Type B pancreatic cell (in vitro differentiated cells): ENCODE data around the gene GOLGA6B. TPM values are rescaled to one million over a fixed set of nuclear protein-coding genes. Genes with fewer than 3 reads are reported as not detected.
"Not testable (repeated sequence)": the region's sequence is repeated elsewhere in the genome, so short reads cannot be mapped to it uniquely, and the experiment has no call there.

Experiments
- DNase-seq: peaks from one replicate; pipeline ENCODE4 v3.0.0; 2021; ENCODE audit warnings: mixed read lengths; ENCODE audit not compliant: unreplicated experiment; ENCODE audit errors: extremely low spot score
- H3K27ac Mint-ChIP-seq: 2 replicates; pipeline ENCODE4 v1.8.0; 2021; ENCODE audit warnings: mild to moderate bottlenecking, mixed read lengths
- H3K27me3 Mint-ChIP-seq: 2 replicates; pipeline ENCODE4 v1.8.0; 2021; ENCODE audit warnings: mixed read lengths
- H3K36me3 Mint-ChIP-seq: 2 replicates; pipeline ENCODE4 v1.8.0; 2021; ENCODE audit warnings: mixed read lengths
- H3K4me1 Mint-ChIP-seq: one replicate; pipeline ENCODE4 v1.8.0; 2021; ENCODE audit warnings: mixed read lengths; ENCODE audit not compliant: unreplicated experiment
- H3K4me3 Mint-ChIP-seq: 2 replicates; pipeline ENCODE4 v1.8.0; 2021; ENCODE audit warnings: mild to moderate bottlenecking, mixed read lengths
- H3K9me3 Mint-ChIP-seq: 2 replicates; pipeline ENCODE4 v1.8.0; 2021; ENCODE audit warnings: mixed read lengths
- total RNA-seq: library from RNA; stranded (reverse); gene quantifications from 2 replicates; pipeline ENCODE4 v1.2.1, GENCODE V29; 2021; ENCODE audit warnings: low replicate concordance
- TF ChIP-seq, protein P1 (sequence below): fragments of 200-600 bp; sonication (generic); conservative IDR thresholded peaks from 2 replicates; pipeline ENCODE4 v1.5.0; 2021; ENCODE audit warnings: antibody characterized with exemption, mild to moderate bottlenecking

GOLGA6B gene
- total RNA-seq, 1 donor from 2014 or later = not detected

DNA sequence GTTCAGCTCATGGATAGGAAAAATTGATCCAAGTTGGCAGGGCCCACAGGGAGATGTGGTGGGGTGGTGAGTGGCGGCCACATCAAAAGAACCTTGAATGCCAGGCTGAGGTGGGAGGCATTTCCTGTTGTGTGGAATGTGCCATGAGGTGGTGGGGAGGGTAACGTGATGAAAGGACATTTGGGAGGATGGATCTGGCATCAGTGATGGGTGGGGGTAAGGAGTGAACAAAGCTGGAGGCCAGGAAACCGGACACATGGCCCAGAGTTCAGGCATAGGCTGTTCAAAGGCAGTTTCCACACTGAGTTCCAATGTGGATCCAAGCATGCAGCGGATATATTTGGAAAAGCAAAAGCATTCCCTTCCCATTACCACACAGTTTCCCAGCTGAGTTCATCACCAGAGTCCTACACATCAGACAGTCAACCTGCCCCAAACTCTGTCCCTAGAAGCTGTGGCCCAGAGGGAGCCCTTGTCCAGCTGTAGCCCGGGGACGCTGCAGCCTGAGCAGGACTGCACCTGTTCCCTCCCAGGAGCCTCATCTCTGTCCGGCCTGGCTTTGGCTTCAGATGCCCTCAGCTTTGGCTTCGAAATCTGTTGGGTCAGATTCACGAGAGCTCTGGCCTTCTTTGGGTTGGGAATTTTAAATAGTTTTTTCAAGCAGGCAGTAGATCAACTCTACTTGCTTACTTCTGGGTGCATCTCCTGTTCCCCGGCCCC, 37.8 kb upstream of the GOLGA6B start:
- TF ChIP-seq, protein P1, sequence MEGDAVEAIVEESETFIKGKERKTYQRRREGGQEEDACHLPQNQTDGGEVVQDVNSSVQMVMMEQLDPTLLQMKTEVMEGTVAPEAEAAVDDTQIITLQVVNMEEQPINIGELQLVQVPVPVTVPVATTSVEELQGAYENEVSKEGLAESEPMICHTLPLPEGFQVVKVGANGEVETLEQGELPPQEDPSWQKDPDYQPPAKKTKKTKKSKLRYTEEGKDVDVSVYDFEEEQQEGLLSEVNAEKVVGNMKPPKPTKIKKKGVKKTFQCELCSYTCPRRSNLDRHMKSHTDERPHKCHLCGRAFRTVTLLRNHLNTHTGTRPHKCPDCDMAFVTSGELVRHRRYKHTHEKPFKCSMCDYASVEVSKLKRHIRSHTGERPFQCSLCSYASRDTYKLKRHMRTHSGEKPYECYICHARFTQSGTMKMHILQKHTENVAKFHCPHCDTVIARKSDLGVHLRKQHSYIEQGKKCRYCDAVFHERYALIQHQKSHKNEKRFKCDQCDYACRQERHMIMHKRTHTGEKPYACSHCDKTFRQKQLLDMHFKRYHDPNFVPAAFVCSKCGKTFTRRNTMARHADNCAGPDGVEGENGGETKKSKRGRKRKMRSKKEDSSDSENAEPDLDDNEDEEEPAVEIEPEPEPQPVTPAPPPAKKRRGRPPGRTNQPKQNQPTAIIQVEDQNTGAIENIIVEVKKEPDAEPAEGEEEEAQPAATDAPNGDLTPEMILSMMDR = no peak
- no peaks in the 10 kb centered on the region for H3K9me3 Mint-ChIP-seq
- H3K4me3 Mint-ChIP-seq = no peak overlapping the region
- no peaks in the 10 kb centered on the region for H3K27me3 Mint-ChIP-seq
- no peak overlapping the region for H3K27ac Mint-ChIP-seq
- DNase-seq = no peak
- no peaks in the 10 kb centered on the region for H3K36me3 Mint-ChIP-seq
- no peaks in the 10 kb centered on the region for H3K4me1 Mint-ChIP-seq

DNA sequence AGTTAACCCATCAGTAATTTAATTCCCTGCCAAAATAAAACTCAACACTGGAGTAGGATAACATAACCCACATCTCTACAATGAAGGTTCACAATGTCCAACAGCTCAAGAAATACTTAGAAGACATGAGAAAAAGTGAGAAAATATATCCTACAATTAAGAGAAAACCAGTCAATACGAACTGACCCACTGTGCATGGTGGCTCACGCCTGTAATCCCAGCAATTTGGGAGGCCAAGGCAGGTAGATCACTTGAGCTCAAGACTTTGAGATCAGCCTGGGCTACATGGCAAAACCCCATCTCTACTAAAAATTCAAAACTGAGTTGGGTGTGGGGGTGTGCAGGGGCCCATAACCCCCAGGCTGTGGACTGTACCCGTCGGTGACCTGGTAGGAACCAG, 30.6 kb upstream of the GOLGA6B start:
- not testable (repeated sequence) for H3K9me3 Mint-ChIP-seq, H3K4me3 Mint-ChIP-seq, H3K27ac Mint-ChIP-seq, H3K36me3 Mint-ChIP-seq, H3K4me1 Mint-ChIP-seq, DNase-seq, H3K27me3 Mint-ChIP-seq

DNA sequence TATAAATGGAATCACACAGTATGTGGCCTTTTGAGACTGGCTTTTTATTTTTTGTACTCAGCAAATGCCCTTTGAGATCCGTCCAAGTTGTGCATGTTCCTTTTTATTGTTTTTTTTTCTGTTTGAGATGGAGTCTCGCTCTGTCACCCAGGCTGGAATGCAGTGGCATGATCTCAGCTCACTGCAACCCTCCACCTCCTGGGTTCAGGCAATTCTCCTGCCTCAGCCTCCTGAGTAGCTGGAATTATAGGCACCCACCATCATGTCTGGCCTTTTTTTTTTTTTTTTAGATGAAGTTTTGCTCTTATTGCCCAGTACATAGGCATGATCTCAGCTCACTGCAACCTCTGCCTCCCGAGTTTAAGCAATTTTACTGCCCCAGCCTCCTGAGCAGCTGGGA, 28.3 kb upstream of the GOLGA6B start:
- not testable (repeated sequence) for H3K27me3 Mint-ChIP-seq, DNase-seq

DNA sequence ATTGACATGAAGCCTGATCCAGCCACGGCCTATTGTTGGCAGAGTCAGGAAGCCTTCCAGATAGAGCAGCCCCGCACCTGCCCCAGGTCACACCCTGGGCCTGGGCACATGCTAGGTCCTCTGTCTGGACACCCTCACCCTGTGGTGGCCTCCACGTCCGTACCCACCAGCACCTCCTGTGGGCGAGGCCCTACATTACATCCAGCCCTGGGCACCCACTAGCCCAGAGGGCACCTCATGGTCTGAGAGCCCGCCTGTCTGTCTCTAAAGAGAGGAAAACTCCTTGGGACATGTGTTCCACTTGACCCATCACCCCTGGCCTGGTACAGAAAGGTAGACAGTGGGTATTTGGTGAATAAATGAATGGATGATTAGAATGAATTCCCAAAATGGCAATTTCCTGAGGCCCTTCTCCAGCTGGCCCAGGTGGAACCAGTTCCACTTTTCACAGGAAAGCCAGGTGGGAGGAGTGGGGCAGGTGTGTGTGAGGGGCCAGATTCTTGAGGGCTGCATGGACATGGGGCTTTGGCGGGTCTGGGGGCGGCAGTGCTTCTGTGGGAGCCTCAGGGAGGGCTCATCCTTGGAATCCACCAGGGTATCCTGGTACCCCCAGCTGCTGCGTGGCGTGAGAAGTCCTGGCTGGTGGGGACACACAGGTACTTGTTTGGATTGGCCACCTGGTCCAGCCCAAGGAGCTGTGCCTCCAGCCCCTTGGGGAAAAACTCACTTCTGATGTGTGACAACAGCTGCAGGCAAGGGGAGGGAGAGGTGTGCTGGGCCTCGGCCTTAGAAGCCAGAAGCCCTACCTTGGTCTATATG, 26.0 kb upstream of the GOLGA6B start:
- not testable (repeated sequence) for H3K4me3 Mint-ChIP-seq, H3K36me3 Mint-ChIP-seq, H3K27ac Mint-ChIP-seq, H3K9me3 Mint-ChIP-seq, H3K27me3 Mint-ChIP-seq, H3K4me1 Mint-ChIP-seq, DNase-seq
- TF ChIP-seq, protein P1 = peak; percentile 45

More for the DNA sequence above, 28.3 kb upstream of the GOLGA6B start:
- not testable (repeated sequence) for H3K27ac Mint-ChIP-seq, H3K36me3 Mint-ChIP-seq, H3K4me1 Mint-ChIP-seq, H3K9me3 Mint-ChIP-seq, H3K4me3 Mint-ChIP-seq

DNA sequence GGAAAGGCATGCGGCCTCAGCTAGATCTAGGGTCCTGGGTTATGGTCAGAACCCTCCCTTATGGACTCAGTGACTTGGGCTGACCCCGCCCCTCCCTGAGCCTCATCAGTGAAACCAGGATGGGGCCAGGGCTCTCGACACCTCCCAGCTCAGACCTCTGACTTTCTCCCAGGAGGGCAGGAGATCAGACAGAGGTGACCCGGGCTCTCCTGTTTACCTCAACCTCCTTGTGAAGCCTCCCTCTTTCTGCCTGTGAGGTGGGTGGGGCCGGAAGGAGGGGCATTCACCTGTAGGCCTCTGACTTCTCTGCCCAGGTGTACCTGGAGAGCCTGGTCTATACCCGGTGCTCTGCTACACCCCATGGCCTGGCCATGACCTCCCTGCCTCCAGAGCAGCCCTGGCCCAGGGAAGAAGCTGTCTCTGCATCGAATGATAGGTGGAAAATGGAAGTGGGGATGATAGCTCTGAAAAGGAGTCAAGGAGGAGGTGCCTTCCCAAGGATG, 25.4 kb upstream of the GOLGA6B start:
- H3K36me3 Mint-ChIP-seq, H3K27ac Mint-ChIP-seq: not testable (repeated sequence)

DNA sequence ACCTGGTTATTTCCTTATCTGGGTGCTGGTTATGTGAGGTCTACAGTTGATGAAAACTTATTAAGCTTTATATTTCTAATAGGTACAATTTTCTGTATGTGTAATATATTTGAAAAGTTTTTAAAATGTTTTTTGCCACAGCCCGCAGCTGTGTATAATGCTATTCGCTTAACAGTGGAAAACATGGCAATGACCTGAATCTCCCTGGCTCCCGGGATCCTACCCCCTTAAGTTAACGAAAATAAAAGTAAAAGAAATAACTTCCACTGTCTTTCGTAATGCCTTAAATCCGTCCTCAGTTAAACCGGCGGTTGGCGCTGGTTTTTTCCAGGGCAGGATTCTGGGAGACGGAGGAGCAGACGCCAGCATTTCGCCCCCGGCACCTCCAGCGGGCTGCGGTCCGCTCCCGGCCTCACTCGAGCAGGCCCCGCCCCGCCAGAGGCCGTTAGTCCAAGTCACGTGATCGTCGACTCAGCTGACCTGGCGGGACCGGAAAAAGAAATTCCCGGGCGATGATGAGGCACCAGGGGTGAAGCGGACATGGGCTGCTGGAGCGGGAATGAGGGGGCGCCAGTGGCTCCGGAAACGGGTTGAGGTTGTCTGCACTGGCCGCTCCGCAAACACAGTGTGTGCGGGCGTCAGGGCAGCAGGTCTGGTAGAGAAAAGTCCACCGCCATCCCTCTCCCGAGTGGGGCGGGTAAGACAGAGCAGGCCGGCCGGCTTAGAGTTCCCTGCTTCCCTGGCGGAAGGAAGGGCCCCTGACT, 17.8 kb upstream of the GOLGA6B start:
- H3K27ac Mint-ChIP-seq, H3K9me3 Mint-ChIP-seq: not testable (repeated sequence)
- DNase-seq = peak; percentile 85

More for the DNA sequence above, 25.4 kb upstream of the GOLGA6B start:
- H3K4me1 Mint-ChIP-seq, H3K4me3 Mint-ChIP-seq, DNase-seq, H3K9me3 Mint-ChIP-seq, H3K27me3 Mint-ChIP-seq: not testable (repeated sequence)

DNA sequence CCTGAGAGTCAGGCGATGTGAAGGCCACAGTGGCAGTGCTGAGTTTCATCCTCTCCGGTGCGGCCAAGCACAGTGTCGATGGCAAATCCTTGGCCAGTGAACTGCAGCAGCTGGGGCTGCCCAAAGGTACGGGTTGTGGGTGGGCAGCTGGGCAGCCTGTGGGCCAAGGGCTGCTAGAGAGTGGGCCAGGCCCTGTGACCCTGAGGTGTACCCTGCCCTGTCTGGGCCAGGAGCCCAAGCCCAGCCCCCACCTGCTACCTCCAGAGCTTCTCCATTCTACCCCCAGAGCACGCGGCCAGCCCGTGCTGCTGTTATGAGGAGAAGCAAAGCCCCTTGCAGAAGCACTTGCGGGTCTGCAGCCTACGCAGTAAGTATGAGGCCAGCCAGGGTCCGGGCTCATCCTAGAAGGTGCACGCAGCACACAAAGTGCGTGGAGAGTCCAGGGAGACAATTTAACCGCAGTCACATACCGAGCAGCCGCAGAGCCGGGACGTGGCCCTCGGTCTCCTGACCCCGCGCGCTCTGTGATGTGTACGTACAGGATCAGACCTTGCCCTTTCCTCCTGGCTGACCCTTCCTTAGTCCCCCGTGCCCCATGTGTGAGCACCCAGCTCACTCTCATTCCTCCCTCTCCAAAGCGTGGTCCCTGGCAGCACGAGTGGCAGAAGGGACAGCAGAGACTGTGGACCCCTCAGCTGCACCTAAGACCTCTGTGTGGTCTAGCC, 14.6 kb upstream of the GOLGA6B start:
- H3K27ac Mint-ChIP-seq, H3K36me3 Mint-ChIP-seq, H3K4me3 Mint-ChIP-seq, H3K9me3 Mint-ChIP-seq, DNase-seq, H3K4me1 Mint-ChIP-seq, H3K27me3 Mint-ChIP-seq: not testable (repeated sequence)

More for the DNA sequence above, 17.8 kb upstream of the GOLGA6B start:
- not testable (repeated sequence) for H3K4me1 Mint-ChIP-seq, H3K36me3 Mint-ChIP-seq, H3K27me3 Mint-ChIP-seq
- peak overlapping the region; percentile 57 for H3K4me3 Mint-ChIP-seq

DNA sequence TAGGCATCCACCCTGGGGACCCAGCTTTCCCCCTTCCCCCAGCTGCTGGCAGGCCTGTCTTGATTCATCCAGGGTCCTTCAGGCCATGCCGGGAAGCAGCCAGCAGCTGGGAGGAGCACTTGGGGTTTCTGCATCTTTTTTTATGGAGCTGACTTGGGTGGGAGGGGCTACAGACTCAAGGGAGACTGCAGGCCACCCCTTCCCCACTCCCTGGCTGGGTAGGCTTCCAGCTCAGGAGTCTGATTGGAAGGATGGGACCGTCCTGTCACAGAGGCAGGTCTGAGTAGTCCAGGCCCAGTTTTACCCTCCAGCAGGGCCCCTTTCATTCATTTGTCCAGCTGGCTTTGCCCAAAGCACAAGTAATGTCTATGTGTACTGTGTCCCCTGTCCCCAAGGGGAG, 12.2 kb upstream of the GOLGA6B start:
- H3K36me3 Mint-ChIP-seq, H3K4me1 Mint-ChIP-seq, H3K9me3 Mint-ChIP-seq, H3K4me3 Mint-ChIP-seq, H3K27ac Mint-ChIP-seq, H3K27me3 Mint-ChIP-seq, DNase-seq: not testable (repeated sequence)

DNA sequence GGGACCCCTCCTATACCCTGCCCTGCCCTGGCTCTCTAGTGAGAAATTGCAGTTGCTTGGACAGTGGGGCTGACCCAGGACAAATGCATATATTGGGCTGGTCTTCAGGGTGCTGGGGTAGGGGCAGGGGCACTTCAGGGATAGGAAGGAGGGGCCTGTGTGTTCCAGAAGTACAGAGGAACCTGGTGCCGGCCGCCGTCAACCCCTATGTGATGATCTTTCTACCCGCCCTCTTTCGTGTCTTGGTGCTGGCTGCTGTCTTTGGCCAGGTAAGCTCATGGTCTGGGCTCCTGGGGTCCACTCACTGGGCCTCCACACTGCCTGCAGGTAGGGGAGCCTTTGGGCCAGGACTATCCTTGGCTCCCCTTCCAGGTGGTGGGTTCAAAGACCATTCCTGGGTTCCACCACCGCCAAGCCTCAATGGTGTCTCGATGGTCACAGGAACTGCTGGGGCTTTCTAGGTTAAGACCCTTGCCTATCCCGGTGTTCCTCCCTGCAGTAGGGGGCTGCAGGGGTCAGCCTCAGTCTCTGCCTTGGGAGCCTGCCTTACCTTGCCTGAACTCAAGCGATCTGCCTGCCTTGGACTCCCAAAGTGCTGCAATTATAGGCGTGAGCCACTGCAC, 5.8 kb upstream of the GOLGA6B start:
- H3K9me3 Mint-ChIP-seq, H3K27ac Mint-ChIP-seq, H3K4me3 Mint-ChIP-seq, H3K4me1 Mint-ChIP-seq, H3K27me3 Mint-ChIP-seq, DNase-seq, H3K36me3 Mint-ChIP-seq: not testable (repeated sequence)

DNA sequence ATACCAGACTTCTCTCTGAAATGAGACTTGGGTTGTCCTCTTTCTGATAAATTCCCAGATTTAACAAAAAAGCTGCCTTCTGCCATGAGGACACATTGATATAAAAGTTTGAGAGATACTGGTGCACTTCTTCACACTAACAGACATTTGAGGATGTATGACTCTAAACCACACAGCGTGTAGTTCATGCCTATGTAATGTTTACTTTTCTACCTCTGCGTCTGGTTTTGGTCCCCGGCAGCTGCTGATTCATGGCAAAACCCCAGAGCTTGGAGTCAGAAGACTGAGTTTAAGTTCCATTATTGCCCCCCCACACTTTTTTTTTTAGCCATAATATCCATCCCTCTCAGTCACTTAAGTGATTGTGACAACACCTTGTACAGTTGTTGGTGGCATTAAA, 1.5 kb downstream of the GOLGA6B start:
- H3K4me1 Mint-ChIP-seq, H3K27ac Mint-ChIP-seq, H3K27me3 Mint-ChIP-seq, H3K4me3 Mint-ChIP-seq, H3K9me3 Mint-ChIP-seq, DNase-seq, H3K36me3 Mint-ChIP-seq: not testable (repeated sequence)

DNA sequence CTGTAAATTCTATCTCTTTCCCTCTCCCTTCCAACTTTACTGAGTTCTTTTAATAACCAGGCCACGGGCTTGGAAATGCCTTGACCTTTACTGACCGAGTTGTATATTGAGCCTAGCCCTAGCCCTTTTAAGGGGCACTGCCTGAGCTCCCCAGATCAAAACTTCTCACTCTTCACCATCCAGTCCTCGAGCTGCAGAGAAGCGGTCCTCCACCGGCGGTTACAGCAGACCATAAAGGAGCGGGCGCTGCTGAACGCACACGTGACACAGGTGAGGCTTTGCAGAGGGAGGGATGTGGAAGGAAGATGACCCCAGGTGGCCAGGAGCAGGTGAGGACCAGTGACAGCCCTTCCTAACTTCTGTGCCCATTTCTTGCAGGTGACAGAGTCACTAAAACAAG, 6.6 kb downstream of the GOLGA6B start:
- not testable (repeated sequence) for H3K27ac Mint-ChIP-seq, H3K4me3 Mint-ChIP-seq, DNase-seq, H3K9me3 Mint-ChIP-seq, H3K27me3 Mint-ChIP-seq, H3K4me1 Mint-ChIP-seq, H3K36me3 Mint-ChIP-seq
